ENCODE measurements around the gene C20orf204. TPM values are rescaled to one million over a fixed set of nuclear protein-coding genes. Genes with fewer than 3 reads are reported as not detected.

C20orf204 gene
- polyA plus RNA-seq, 3 donors: 0.56 to 1.1 (median 1.0) TPM

DNA sequence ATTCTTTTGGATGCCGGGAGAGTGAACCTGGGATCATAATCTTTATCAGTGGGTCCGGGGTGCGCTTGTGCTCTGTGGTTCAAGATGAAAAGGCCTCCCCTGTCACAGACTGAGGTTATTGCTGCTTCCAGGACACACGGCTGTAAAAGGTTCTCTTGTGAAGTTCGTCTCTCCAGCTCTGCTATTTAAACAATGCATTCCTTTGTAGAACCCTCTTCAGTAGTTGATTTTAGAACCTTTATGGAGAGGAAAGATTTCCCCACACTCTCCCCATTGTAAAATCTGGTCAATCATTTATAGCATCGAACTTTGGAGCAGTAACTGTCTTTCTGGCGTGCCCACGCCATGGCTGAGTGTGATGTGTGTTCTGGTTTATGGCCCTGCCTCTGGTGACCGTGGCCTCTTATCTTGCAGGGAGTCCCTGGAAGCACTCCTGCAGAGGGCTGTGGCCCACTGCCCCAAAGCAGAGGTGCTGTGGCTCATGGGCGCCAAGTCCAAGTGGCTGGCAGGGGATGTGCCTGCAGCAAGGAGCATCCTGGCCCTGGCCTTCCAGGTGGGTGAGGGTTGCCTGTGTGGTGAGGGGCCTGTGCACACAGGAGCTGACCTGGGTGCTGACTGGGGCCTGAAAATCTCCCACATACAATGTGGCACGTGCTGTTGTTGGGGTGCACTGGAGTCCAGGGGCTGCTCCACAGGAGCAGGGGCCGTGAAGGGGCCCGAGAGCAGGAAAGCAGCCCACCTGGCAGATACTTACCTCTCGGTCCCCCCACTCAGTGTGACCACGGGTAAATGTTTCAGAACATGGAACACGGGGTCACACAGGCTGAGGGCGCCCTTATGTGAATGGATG, 11.6 kb upstream of the C20orf204 start:
- DNase-seq (ENCODE audit: extremely low read depth in 1 of 11, low read depth in 9 of 11, low spot score in 4 of 11): no peak

DNA sequence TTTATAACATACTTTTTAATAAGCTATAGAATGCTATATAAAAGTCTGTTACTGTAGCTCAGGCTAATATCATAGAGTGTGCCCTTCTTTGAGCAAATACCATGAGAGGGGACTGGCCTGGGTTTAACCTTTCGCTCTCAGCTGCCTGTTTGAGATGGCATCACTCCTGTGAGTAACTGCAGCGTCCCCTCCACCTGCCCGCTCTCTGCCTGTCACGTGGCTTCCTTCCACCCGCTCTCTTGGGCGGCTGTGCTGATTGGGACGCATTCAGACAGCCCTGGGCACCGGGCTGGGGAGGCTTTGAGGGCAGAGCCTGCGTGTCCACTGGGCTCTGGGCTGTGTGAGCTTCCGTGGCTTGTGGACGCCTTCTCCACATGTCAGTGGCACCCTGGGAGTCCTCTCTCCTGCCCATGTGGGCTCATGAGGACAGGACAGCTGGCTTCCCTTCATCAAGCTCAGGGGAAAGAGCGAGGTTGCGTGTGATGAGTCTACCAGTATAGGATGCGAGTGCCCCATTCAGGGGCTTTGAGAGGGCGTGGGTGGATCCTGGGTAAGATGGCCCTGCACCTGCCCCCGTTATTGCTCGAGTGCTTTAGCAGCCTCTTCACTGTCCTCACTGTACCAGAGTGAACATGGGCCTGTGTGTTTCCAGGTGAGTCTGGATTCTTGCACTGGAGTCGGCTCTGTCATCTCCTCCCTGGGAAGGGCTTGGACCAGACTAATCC, 10.7 kb upstream of the C20orf204 start:
- no peak for DNase-seq (ENCODE audit: extremely low read depth in 1 of 11, low read depth in 9 of 11, low spot score in 4 of 11)

DNA sequence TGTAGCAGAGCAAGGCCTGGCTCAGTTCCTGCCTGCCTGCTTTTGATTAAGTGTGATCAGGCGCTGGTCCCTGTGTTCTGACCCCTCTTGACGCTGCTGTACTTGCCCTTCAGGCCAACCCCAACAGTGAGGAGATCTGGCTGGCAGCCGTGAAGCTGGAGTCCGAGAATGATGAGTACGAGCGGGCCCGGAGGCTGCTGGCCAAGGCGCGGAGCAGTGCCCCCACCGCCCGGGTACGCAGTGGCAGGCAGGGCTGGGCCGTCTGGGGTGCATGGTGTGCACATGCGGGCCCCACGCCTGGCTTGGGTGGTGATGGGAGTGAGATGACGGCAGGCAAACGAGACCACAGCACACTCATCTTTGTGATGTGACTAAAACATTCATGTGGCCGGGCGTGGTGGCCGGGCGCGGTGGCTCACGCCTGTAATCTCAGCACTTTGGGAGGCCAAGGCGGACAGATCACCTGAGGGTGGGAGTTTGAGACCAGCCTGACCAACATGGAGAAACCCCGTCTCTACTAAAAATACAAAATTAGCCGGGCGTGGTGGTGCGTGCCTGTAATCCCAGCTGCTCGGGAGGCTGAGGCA, 10.1 kb upstream of the C20orf204 start:
- DNase-seq (ENCODE audit: extremely low read depth in 1 of 11, low read depth in 9 of 11, low spot score in 4 of 11): no peak

DNA sequence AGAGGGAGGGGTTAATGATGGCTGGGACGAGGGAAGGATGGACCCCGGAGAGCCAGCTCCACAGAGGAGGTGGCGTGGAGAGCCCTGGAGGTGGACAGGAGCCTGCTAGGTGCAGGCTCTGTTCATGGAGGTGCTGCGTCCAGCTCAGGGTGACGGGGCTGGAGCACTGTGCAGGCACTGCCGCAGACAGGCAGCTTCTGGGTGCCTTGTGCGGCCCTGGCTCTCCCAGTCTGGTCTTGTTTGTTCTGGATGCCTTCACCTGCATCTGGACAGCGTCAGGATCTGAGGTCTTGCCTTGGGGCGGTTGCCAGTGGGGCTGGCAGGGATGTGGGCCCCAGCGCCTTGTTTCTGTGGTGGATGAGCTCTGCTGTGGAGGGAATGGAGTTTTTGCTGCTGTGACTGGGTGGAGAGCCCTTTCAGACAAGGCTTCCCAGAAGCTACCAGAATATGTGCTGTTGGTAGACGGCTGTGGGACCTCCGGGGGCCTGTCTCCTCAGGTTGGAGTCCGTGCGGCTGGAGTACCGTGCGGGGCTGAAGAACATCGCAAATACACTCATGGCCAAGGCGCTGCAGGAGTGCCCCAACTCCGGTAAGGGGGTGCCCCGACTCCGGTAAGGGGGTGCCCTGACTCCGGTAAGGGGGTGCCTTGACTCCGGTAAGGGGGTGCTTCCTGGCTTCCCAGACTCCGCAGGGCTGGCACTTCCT, 7.8 kb upstream of the C20orf204 start:
- DNase-seq (ENCODE audit: extremely low read depth in 1 of 11, low read depth in 9 of 11, low spot score in 4 of 11): no peak

DNA sequence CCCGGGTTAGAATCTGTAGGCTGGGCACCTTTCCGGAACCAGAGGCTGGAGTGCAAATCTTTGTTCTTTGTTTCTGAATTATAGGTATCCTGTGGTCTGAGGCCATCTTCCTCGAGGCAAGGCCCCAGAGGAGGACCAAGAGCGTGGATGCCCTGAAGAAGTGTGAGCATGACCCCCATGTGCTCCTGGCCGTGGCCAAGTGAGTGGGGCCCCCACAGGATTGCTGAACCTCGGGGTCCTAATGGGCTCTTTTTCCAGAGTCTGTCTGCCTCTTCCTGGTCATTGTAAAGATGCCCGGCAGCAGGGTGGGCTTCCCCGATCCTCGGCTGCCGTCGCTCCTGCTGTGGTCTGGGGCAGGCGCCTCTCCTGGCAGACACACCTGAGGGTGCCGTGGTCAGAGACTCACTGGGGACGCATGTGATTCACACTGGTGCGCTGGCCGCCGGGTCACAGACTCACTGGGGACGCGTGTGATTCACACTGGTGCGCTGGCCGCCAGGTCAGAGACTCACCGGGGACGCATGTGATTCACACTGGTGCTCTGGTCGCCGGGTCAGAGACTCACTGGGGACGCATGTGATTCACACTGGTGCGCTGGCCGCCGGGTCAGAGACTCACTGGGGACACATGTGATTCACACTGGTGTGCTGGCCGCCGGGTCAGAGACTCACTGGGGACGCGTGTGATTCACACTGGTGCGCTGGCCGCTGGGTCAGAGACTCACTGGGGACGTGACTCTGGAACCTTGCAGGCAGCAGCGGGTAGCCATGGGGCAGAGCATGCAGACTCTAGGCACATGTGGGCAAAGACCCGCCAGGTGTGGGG, 6.5 kb upstream of the C20orf204 start:
- DNase-seq (ENCODE audit: extremely low read depth in 1 of 11, low read depth in 9 of 11, low spot score in 4 of 11): no peak

DNA sequence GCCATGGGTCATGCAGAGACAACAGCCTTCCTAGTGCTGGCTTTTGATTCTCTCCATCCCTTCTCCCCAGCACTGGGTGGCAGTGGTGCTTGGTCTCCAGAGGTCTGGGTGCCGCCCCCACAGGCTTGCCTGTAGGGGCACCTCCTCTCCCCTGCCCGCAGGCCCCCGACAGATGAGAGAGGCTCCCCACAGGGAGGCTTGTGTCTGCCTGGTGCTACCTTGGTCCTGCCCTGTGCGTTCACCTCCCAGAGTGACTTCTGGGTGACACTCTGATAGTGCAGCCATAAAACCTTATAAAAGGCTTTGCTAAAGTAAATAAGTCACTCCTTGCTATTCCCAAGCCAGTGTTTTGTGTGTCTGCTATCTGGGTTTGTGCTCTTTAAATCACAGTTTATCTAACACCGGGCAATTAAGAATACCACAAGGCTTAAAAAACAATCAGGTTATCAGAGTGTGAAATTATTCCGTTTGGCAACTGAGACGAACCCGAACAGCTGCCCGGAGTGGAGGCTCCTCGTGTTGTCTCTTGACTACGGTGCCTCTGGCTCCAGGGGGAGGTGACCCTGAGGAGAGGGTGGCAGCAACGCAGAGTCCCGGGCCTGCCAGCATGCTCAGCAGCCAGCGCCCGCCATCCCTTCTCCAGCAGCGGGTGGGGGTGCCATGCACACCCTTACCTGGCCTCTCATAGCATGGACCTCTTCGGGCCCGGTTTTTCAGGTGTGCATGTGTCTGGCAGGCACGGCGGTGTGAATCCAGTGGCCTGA, 5.4 kb upstream of the C20orf204 start:
- no peak for DNase-seq (ENCODE audit: extremely low read depth in 1 of 11, low read depth in 9 of 11, low spot score in 4 of 11)

DNA sequence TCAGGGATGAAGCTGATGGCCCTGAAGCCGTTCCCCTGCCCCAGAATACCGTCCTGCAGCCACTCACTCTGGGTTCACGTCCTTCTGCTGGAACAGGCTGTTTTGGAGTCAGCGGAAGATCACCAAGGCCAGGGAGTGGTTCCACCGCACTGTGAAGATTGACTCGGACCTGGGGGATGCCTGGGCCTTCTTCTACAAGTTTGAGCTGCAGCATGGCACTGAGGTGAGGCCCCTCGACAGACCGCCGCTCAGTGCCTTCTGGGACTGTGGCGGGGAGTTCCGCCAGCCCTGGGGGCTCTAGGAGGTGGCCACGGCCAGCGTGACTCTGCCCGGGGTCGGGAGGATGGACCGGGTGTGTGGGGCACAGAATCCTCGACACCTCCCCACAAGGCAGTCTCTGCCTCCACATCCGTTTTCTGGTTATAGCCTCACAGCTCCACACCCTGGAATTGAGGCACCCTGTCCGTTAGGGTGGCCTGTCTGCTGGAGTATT, 4.1 kb upstream of the C20orf204 start:
- DNase-seq (ENCODE audit: extremely low read depth in 1 of 11, low read depth in 9 of 11, low spot score in 4 of 11): no peak

DNA sequence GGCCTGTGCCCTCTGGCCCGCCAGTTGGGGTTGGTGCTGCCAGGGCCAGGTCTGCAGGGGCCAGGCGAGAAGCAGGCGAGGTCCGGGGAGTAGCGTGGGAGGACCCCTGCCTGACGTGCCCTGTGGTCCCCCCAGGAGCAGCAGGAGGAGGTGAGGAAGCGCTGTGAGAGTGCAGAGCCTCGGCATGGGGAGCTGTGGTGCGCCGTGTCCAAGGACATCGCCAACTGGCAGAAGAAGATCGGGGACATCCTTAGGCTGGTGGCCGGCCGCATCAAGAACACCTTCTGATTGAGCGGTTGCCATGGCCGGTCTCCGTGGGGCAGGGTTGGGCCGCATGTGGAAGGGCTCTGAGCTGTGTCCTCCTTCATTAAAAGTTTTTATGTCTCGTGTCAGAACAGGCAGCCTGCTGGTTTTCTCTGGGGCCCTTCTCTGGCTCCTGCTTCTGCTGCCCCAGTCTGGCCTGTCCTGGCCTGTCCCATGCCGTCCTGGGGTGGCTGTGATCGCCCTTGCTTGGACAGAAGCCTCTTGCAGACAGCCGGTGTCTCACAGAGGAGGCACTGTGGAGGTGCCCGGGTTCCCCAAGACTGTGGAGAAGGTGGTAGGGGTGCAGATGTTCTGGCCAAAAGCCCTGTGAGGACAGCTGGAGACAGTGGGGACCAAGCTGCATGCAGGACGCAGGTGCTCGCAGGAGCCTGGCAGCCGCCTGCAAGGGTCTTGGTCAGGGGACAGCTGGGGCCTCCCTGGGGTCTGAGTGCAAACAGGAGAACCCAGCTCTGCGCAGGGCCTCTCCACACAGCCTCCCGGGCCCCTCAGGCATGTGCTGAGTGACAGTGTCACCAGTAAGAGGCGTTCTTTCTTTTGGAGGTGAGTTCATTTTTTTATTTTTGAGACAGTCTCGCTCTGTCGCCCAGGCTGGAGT, 3.0 kb upstream of the C20orf204 start:
- DNase-seq (ENCODE audit: extremely low read depth in 1 of 11, low read depth in 9 of 11, low spot score in 4 of 11): no peak

DNA sequence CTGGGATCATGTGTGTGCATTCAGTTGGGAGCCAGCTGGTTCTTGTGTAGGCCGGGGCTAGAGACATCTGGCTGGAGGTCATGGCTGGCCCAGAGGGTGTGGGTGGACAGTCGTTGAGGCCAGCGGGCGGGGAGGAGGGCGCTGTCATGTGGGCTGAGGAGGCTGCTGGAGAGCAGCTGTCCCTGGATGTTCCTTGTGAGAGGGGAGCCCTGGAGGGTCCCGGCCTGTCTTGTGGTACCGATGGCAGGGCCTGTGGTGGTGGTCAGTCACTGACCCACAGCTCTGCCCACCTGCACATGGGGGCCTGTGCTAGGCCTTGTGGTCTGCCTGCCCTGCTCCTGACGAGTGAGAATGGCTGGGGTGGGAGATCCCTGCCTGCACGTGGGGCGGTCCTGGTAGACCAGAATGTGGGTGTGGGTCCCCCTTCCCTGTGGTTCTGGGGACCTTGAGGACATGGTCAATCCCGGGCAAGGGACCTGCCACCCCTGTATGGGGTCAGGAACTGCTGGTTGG, 1.9 kb upstream of the C20orf204 start:
- DNase-seq (ENCODE audit: extremely low read depth in 1 of 11, low read depth in 9 of 11, low spot score in 4 of 11): no peak

DNA sequence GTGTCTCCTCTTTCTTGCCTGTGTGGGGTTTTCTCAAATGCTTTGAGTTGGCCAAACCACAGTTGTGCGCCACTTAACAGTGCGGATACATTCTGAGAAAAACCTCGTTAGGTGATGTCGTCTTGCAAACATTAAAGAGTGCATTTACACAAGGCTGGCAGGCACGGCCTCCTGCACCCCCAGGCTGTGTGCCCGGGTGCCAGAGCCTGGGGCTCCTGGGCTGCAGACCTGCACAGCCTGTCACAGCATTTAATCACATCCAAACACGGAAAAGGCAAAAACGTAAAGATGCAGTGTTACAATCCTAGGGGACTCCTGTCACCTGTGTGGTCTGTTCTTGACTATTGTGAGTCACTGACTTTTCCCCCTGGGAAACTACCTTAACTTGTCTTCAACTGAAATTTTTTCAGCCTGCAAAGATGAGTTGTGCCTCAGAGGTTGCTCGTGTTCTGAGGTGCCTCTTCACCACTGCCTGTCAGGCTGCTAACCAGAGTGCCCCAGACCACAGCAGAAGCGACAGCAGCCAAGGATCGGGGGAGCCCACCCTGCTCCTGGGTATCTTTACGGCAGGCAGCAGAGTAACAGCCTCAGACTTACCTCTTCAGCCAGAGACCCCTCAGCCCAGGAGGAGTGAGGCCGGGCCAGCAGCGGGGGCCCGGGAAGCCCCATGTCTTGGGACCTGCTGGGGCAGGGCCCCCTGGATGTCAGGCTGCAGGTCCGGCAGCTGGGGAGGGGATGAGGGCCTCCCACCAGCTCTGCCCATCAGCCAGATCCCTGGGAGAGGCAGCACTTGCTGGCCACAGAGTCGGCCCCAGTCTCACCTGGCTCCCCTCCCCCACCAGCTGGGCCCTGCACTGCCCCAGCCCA, 683 bp upstream of the C20orf204 start:
- DNase-seq (ENCODE audit: extremely low read depth in 1 of 11, low read depth in 9 of 11, low spot score in 4 of 11): no peak

DNA sequence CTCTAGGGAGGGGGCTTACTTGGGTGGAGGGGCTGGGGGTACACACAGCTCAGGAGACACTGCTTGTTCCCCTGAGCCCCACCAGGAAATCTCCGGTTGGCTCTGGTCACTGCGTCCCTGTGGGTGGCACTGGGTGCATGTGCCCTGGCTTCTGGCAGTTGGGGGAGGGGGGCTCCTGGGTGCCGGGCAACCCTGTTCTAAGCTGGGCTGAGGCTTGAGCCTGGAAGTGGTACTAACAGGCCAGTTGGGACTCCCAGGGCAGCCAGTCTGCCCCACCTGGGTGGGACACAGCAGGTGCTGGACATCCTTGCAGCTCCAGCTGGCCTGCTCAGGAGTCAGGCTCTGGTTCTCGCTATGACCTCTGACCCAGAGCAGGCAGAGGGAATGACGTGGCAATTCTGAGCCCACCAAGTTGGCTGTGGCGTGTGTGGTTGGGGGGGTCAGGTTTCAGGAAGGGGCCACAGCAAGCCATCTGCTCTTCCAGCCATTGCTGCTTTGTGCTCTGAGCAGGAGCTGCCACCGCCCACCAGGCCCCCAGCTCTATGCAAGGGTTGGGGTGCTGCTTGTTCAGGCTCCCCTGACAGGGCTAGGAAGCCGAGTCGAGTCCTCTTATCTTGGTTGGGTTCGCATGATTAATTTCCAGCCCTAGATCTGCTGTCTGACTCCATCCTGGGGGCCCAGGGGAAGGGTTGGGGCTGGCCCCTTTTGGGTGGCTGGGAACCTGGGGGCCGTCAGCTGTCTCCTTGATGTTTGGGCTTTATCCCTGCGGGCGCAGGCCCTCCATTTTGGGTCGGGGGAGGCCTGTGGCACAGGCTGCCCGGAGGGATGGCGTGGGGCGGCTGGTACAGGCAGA, 590 bp downstream of the C20orf204 start:
- no peak for DNase-seq (ENCODE audit: extremely low read depth in 1 of 11, low read depth in 9 of 11, low spot score in 4 of 11)

DNA sequence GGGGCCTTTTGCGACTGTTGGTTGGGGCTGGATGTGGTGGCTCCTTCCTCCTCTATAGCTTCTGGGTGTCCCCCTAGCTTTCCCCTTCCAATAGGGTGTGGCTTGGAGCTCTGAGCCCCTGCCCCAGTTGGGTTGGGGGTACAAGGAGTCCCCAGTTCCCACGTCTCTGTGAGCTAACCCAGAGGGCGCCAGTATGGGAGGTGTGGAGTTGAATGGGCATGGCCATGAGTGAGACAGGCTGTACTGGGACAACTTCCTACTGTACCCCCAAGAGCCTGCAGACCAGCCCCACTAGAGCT, 1.2 kb downstream of the C20orf204 start:
- no peak for DNase-seq (ENCODE audit: extremely low read depth in 1 of 11, low read depth in 9 of 11, low spot score in 4 of 11)

DNA sequence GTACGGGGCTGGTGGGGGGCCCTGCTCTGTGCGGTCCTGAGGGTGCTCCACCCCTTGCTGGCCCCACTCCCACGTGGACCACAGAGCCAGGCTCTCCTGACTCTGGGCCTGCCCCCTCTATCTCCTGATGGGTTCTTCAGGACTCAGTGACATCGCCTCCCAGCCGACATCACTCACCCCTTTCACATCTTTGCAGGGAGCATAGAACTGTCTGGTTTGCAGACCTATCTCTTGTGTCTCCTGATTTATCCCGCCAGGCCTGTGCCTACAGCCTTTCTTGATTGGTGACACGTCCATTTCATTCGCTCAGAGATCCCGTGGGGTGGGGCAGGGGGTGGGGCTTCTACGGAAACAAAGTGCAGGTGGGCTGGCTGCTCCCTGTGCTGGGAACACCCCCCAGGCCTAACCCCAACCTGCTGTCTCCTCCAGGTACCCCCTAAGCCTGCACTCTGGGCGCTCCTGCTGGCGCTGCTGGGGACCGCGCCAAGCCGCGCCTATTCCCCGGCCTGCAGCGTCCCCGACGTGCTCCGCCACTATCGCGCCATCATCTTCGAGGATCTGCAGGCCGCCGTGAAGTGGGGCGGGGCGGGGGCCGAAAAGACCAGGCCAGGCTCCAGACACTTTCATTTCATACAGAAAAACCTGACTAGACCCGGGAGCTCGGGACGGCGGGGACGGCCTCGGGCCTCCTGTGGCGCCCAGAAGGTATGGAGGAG, 1.7 kb downstream of the C20orf204 start:
- no peak for DNase-seq (ENCODE audit: extremely low read depth in 1 of 11, low read depth in 9 of 11, low spot score in 4 of 11)

DNA sequence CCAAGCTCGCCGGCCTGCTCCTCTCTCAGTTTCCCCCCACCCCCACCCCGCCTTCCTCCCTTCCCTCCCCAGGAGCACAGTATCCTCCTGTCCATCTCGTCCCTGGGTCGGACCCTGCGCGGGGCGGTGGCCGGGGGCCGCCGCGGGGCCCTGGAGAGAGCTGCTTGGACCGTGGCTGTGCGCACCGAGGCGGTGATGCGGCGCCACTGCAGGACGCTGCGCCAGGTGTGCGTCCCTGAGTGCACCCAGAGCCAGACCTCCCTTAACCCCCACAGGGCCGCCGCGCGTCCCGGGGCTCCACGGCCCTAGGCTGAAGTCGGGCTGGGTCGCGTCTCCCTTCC, 2.2 kb downstream of the C20orf204 start:
- DNase-seq (ENCODE audit: extremely low read depth in 1 of 11, low read depth in 9 of 11, low spot score in 4 of 11): no peak

All from renal cortex interstitium (tissue), 11 donors.